Measurements from ENCODE around the gene FLAD1. TPM values are rescaled to one million over a fixed set of nuclear protein-coding genes. Genes with fewer than 3 reads are reported as not detected.

Gene FLAD1
- total and polyA plus RNA-seq, 9 donors: 16.7 to 21.9 (median 20.3) TPM

DNA sequence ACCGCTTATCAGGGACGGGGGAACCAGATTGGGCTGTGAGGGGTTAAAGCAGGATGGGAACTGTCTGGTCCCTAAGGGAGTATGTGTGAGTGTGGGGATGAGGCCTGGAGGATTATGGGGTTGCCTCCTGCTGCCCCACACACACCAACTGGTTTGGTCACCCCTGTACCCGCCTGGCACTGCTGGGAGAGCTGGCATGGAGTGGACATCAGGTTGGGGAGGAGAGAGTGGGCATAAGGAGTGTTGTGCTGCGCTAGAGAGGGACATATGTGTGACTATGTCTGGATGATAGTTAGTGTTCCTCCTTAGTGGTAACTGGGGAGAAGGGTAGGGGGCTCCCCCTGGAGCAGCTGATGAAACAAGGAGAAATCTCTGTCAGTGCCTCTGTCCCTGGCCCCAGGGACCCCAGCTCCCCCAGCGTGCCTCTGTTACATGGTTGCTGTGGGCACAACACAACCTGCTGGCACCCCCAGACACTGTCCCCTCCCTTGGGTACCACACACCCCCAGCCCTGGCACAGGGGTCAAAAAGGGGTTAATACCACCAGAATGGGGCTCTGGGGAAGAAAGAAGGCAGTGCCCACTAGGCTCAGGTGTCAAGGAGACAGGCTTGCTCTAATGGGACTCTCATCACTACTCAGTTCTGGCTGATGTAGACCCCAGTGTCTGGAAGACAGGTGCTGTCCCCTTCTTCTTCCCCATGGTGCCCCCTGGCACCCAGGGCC, 21.4 kb downstream of the FLAD1 start:
- DNase-seq: no peak
- no peaks in the 10 kb centered on the region for H3K9me3 ChIP-seq (replicated peaks; ENCODE audit: control insufficient read depth, low read depth, low read length)
- no peaks in the 10 kb centered on the region for H3K27me3 ChIP-seq (ENCODE audit: control insufficient read depth, insufficient read depth, low read length)
- 36% methylated on average over 2 of the region's 5 CpGs for WGBS (ENCODE audit: insufficient coverage)
- H3K27ac ChIP-seq (ENCODE audit: low read length): peak overlapping the region; percentile 95
- H3K4me3 ChIP-seq (ENCODE audit: low read length): peak overlapping the region; percentile 70
- H3K4me1 ChIP-seq (ENCODE audit: control insufficient read depth, insufficient read depth, low read length): peaks cover 82% of the 10 kb centered on the region
- H3K36me3 ChIP-seq (ENCODE audit: control insufficient read depth, insufficient read depth, low read length): no peaks in the 10 kb centered on the region

DNA sequence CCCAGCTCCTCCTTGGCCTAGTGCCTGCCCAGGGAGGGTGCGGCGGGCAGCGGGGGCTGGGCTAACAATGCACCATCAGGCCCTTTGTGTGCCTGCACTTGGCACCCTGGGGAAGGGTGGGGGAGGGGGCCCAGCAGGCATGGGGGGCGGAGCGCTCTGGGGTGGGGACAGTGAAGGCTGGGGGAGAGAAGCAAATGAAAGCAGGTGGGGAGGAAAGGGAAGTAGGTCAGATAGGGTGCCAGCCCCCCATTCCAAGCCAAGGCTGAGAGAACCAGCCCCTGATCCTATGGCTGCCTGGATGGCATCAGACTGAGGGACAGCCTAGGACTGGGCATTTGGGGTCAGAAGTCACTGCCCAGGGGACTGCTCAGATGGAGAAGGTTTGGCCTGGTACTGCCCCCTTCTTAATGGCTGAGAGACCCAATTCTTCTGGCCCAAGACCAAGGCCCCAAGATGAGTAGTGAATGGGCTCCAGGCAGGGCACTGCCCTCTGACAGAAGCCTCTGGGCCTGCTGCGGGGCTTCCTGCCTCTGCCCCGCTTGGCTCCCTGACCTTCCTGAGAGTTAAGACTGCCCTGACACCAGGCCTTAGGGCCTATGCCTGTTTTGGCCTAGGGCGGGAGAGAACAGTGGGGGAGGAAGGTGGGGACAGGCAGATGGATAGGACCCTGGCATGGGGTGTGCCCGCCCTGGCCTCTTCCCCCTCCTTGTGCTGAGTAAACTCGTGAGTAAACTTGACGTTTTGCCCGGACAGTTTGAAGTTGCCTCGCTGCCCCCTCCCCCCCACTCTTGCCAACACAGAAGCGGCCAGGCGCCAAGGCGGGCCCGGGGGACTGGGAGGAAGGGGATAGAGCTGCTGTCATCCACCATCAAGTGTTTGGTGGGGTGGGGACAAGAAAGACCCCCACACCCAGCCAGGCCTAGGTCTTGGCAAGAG, 22.2 kb downstream of the FLAD1 start:
- Histone ChIP-seq H3K4me3 (ENCODE audit: low read length) (no peak overlapping the region), H3K27me3 (ENCODE audit: control insufficient read depth, insufficient read depth, low read length) (no peaks in the 10 kb centered on the region), H3K27ac (ENCODE audit: low read length) (peak overlapping the region; percentile 95), H3K9me3 (replicated peaks; ENCODE audit: control insufficient read depth, low read depth, low read length) (no peaks in the 10 kb centered on the region), H3K4me1 (ENCODE audit: control insufficient read depth, insufficient read depth, low read length) (peaks cover 74% of the 10 kb centered on the region), H3K36me3 (ENCODE audit: control insufficient read depth, insufficient read depth, low read length) (no peaks in the 10 kb centered on the region)
- WGBS (ENCODE audit: insufficient coverage): no CpG with 5 or more reads among the region's 17 CpGs
- DNase-seq: no peak

DNA sequence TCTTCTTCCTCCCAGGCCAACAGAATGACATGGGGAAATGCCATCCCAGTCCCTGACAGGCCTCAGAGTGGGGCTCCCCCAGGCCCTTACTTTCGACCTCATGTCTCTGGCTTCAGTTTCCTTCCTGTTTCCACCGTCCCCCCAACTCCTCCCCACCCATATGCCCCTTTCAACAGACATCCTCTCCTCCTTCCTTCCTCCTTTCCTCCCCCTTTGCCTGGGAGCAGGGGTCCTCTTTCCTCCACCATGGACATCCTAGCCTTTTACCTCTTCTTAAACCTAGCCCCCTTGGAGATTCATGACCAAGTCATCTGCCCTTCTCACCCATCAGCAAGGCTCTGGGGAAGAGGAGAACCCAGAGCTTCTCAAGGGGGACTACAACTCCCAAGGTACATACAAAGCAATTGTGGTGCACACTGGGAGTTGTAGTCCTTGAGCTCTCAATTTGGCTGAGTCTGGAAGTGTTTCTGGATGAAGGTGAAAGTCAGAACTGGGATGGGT, 23.5 kb downstream of the FLAD1 start:
- Histone ChIP-seq H3K4me1 (ENCODE audit: control insufficient read depth, insufficient read depth, low read length) (peaks cover 72% of the 10 kb centered on the region), H3K27me3 (ENCODE audit: control insufficient read depth, insufficient read depth, low read length) (no peaks in the 10 kb centered on the region), H3K9me3 (replicated peaks; ENCODE audit: control insufficient read depth, low read depth, low read length) (no peaks in the 10 kb centered on the region), H3K27ac (ENCODE audit: low read length) (no peak overlapping the region), H3K36me3 (ENCODE audit: control insufficient read depth, insufficient read depth, low read length) (no peaks in the 10 kb centered on the region), H3K4me3 (ENCODE audit: low read length) (no peak overlapping the region)
- peak; percentile 78 for DNase-seq
- 31% methylated on average over 2 of the region's 2 CpGs for WGBS (ENCODE audit: insufficient coverage)

DNA sequence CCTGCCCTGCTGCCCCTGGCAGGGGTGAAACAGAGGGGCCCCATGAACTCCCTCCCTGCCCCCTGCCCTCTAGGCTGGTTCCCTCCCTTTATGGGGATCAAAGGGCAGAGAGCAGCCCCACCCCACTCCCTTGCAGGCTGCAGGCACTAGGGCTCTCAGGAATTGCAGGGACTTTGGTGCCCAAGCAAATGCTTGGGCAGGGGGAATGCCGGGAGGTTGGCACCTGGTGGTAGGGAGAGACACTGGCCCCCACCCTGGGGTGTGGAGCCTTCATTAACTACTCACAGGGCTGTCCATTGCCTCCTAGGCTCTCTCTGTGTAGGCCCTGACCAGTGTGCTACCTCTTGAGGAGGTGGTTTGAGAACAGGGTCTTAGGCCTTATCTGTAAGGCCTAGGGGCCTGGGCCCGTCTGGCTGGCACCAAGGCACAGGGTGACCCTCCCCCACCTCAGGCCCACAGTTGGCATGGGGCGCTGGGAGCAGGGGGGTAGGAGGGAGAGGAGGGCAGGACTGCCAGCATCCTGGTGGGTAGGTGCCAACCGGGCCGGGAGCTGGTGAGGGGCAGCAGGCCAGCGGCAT, 24.2 kb downstream of the FLAD1 start:
- H3K4me3 ChIP-seq (ENCODE audit: low read length): no peak overlapping the region
- no peaks in the 10 kb centered on the region for H3K27me3 ChIP-seq (ENCODE audit: control insufficient read depth, insufficient read depth, low read length)
- 73% methylated on average over 4 of the region's 6 CpGs for WGBS (ENCODE audit: insufficient coverage)
- H3K4me1 ChIP-seq (ENCODE audit: control insufficient read depth, insufficient read depth, low read length): peaks cover 77% of the 10 kb centered on the region
- no peaks in the 10 kb centered on the region for H3K9me3 ChIP-seq (replicated peaks; ENCODE audit: control insufficient read depth, low read depth, low read length)
- H3K36me3 ChIP-seq (ENCODE audit: control insufficient read depth, insufficient read depth, low read length): no peaks in the 10 kb centered on the region
- H3K27ac ChIP-seq (ENCODE audit: low read length): no peak overlapping the region
- no peak for DNase-seq

DNA sequence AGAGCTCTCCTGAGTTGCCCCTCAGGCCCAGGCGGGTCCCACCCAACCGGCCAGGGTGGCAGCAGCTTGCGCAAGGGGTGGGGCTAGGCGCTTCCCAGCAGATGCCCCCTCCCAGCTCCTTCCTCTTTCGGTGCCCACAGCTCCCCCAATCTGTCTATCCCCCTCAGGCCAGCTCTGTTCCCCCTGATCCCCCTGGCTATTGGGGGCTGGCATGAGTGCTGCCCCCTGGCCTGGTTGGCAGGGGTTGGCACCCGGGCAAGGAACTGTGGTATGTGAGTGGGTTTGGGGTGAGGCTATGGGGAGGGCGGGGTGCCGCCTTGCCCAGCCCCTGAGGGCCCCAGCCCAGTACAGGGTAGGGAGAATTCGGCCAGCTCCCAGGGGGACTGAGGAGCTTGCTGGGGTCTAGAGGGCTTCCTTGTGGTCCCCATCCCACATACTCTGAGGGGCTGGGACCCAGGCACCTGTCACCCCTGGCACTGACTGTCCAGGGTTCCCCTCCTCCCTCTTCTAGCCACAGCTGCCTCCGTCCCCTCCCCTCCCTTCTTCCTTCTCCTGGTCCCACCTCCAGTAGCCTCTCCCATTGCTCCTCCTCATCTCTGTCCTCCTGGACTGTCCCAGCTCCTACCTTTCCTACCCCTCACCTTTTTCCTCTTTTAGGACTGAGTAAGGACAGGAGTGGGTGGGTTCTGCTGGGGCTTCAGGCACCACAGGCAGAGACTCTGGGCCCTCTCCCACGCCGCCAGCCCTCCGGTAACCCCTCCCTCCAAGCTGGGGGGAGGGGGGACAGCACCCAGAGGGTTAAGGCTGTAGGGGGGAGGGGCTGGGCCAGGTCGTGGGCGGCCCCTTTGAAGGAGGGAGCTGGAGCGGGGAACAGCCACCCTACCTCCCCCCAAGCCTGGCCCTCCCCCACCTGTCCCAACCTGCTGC, 25.1 kb downstream of the FLAD1 start:
- no peak overlapping the region for H3K27ac ChIP-seq (ENCODE audit: low read length)
- no peaks in the 10 kb centered on the region for H3K9me3 ChIP-seq (replicated peaks; ENCODE audit: control insufficient read depth, low read depth, low read length)
- H3K27me3 ChIP-seq (ENCODE audit: control insufficient read depth, insufficient read depth, low read length): no peaks in the 10 kb centered on the region
- 60% methylated on average over 7 of the region's 16 CpGs for WGBS (ENCODE audit: insufficient coverage)
- no peak for DNase-seq
- peak overlapping the region; percentile 15 for H3K4me3 ChIP-seq (ENCODE audit: low read length)
- peaks cover 76% of the 10 kb centered on the region for H3K4me1 ChIP-seq (ENCODE audit: control insufficient read depth, insufficient read depth, low read length)
- H3K36me3 ChIP-seq (ENCODE audit: control insufficient read depth, insufficient read depth, low read length): no peaks in the 10 kb centered on the region

DNA sequence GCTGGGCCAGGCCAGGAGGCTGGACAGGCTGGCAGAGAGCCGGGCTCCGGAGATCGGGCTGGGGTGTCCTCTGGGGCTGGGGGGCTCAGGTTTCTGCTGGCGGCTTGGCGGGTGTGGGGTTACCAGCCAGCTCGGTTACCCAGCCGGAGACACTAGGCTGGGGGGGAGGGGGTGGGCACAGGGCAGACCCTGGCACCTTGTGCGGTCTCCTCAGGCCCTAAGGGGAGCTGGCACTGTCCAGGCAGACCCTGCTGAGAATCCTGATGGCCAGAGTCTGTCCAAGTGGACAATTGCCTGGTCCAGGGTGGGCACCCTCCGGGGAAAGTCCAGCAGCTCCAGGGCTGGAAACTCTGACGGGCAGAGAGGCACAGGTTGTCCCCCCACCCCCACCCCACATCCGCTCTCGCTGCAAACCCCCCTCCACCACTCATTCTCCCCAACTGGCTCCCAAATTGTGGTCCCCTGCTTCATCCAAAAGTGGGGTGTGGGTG, 26.1 kb downstream of the FLAD1 start:
- H3K27ac ChIP-seq (ENCODE audit: low read length): no peak overlapping the region
- DNase-seq: no peak
- 74% methylated on average over 8 of the region's 12 CpGs for WGBS (ENCODE audit: insufficient coverage)

DNA sequence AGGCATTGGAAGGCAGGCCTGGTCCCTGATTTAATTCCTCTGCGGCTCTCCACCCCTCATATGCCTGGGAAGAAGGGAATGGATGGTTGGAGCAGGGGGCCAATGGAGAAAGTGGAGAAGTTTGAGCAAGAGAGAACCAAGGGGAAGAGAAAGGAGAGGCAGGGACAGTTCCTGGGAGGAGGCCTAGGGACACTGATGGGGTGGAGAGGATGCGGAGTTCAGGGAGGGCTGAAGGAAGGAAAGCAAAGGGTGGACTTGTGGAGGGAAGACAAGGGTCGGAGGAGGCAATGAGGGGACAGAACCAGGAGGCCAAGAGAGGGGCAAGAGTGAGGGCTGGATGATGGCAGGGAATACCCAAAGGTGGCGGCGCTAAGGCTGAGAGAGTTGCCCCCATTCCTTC, 26.6 kb downstream of the FLAD1 start:
- DNase-seq: no peak
- Histone ChIP-seq H3K27me3 (ENCODE audit: control insufficient read depth, insufficient read depth, low read length) (no peaks in the 10 kb centered on the region), H3K36me3 (ENCODE audit: control insufficient read depth, insufficient read depth, low read length) (peaks cover 4% of the 10 kb centered on the region), H3K9me3 (replicated peaks; ENCODE audit: control insufficient read depth, low read depth, low read length) (no peaks in the 10 kb centered on the region), H3K4me3 (ENCODE audit: low read length) (no peak overlapping the region), H3K4me1 (ENCODE audit: control insufficient read depth, insufficient read depth, low read length) (peaks cover 63% of the 10 kb centered on the region), H3K27ac (ENCODE audit: low read length) (no peak overlapping the region)
- WGBS (ENCODE audit: insufficient coverage): 83% methylated on average over 2 of the region's 5 CpGs

More for the DNA sequence above, 26.1 kb downstream of the FLAD1 start:
- Histone ChIP-seq H3K4me3 (ENCODE audit: low read length) (no peak overlapping the region), H3K27me3 (ENCODE audit: control insufficient read depth, insufficient read depth, low read length) (no peaks in the 10 kb centered on the region), H3K36me3 (ENCODE audit: control insufficient read depth, insufficient read depth, low read length) (peaks cover 4% of the 10 kb centered on the region), H3K9me3 (replicated peaks; ENCODE audit: control insufficient read depth, low read depth, low read length) (no peaks in the 10 kb centered on the region), H3K4me1 (ENCODE audit: control insufficient read depth, insufficient read depth, low read length) (peaks cover 67% of the 10 kb centered on the region)

DNA sequence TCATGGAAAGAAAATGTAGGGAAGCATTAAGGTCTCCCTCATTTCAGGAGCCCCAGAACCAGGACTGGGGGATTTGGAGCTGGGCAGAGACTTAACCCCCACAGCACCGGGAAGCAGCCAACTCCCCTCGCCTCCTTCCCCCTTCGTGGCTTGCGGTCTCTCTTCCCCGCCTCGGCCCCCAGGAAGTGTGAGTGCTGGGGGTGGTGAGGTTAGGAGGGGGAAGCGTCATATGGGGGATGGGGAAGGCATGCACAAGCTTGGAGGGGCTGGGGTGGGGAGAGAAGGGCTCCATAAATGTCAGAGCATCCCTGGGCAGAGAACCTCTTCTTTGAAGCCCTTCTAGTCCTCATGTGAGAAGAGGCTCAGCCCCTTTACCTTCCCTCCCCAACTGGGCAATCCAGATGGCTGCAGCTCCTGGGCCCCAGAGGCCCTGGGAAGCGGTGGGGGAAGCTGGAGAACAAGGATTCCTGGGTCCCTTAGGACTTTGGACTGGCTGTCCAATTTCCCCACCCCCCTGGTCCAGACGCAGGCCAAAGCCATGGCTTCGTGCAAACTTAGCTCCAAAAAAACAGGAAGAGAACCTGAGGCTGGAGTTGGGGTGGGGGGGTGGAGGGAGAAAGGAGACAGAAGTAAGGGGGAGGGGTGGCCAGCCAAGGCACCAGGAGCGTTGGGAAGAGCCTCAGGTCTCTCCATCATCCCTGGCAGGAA, 27.2 kb downstream of the FLAD1 start:
- no peaks in the 10 kb centered on the region for H3K9me3 ChIP-seq (replicated peaks; ENCODE audit: control insufficient read depth, low read depth, low read length)
- H3K4me1 ChIP-seq (ENCODE audit: control insufficient read depth, insufficient read depth, low read length): peaks cover 58% of the 10 kb centered on the region
- no peak overlapping the region for H3K27ac ChIP-seq (ENCODE audit: low read length)
- no peaks in the 10 kb centered on the region for H3K27me3 ChIP-seq (ENCODE audit: control insufficient read depth, insufficient read depth, low read length)
- H3K4me3 ChIP-seq (ENCODE audit: low read length): no peak overlapping the region
- WGBS (ENCODE audit: insufficient coverage): no CpG with 5 or more reads among the region's 11 CpGs
- peaks cover 4% of the 10 kb centered on the region for H3K36me3 ChIP-seq (ENCODE audit: control insufficient read depth, insufficient read depth, low read length)
- DNase-seq: no peak

DNA sequence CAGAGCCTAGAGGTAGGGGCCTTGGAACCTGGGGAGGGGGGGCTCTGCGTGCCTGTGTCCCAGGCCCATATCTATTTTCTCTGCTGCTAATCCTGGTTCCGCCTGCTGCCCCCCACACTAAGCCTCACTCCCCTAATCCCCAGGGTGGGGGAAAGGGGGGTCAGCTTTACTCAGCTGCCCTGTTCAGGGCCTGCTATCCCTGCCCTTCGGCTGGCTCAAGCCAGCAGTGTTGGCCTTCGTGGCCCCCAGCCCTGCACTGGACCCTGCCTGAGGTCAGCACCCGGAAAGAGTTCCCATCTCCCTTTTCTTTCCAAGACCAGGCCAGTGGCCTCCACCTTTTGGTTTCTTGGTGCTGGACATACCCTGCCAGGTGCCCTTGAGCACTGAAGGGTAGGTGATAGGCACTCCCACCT, 27.9 kb downstream of the FLAD1 start:
- H3K4me1 ChIP-seq (ENCODE audit: control insufficient read depth, insufficient read depth, low read length): peaks cover 52% of the 10 kb centered on the region
- H3K27ac ChIP-seq (ENCODE audit: low read length): no peak overlapping the region
- DNase-seq: no peak
- H3K27me3 ChIP-seq (ENCODE audit: control insufficient read depth, insufficient read depth, low read length): no peaks in the 10 kb centered on the region
- no peak overlapping the region for H3K4me3 ChIP-seq (ENCODE audit: low read length)
- peaks cover 4% of the 10 kb centered on the region for H3K36me3 ChIP-seq (ENCODE audit: control insufficient read depth, insufficient read depth, low read length)
- WGBS (ENCODE audit: insufficient coverage): 69% methylated on average over 3 of the region's 5 CpGs
- no peaks in the 10 kb centered on the region for H3K9me3 ChIP-seq (replicated peaks; ENCODE audit: control insufficient read depth, low read depth, low read length)
